Fibroblast of lung (primary cell): ENCODE data around the gene TMEM123. TPM values are rescaled to one million over a fixed set of nuclear protein-coding genes. Genes with fewer than 3 reads are reported as not detected.

Experiments used
- DNase-seq, 2 donors: peaks; one replicate each; pipeline versions ENCODE4 v3.0.0 to v3.0.0-alpha.2; 2010; ENCODE audit warnings: low read depth in 2 of 2
- H2AFZ ChIP-seq: 2 replicates; pipeline ENCODE4 v1.5.1; 2012; ENCODE audit warnings: low read length, control low read depth, inconsistent platforms
- H3K27ac ChIP-seq: 2 replicates; pipeline ENCODE4 v1.5.1; 2011; ENCODE audit warnings: low read length, control low read depth; ENCODE audit not compliant: insufficient read depth
- H3K27me3 ChIP-seq: 2 replicates; pipeline ENCODE4 v1.5.1; 2011; ENCODE audit warnings: mild to moderate bottlenecking, low read length; ENCODE audit not compliant: control insufficient read depth, insufficient read depth
- H3K36me3 ChIP-seq: 2 replicates; pipeline ENCODE4 v1.5.1; 2011; ENCODE audit warnings: low read length; ENCODE audit not compliant: control insufficient read depth, insufficient read depth
- H3K4me1 ChIP-seq: 2 replicates; pipeline ENCODE4 v1.5.1; 2011; ENCODE audit warnings: low read length; ENCODE audit not compliant: control insufficient read depth, insufficient read depth; ENCODE audit errors: extremely low read depth
- H3K4me2 ChIP-seq: 2 replicates; pipeline ENCODE4 v1.5.1; 2011; ENCODE audit warnings: low read length, control low read depth; ENCODE audit not compliant: insufficient read depth; ENCODE audit errors: extremely low read depth
- H3K4me3 ChIP-seq, 4 experiments: fragments of 200-600 bp in 1 of 4; sonication (generic) in 1 of 4; replicated peaks in 1 of 4; 2 replicates each; pipeline ENCODE4 v1.5.1; 2011 to 2016; ENCODE audit warnings: low read length in 4 of 4, low read depth in 3 of 4, mild to moderate bottlenecking in 3 of 4, control low read depth in 2 of 4, inconsistent platforms in 1 of 4, mixed read lengths in 1 of 4; ENCODE audit not compliant: insufficient read depth in 1 of 4; ENCODE audit errors: control extremely low read depth in 1 of 4
- H3K79me2 ChIP-seq: 2 replicates; pipeline ENCODE4 v1.5.1; 2012; ENCODE audit warnings: mild to moderate bottlenecking, low read length, inconsistent platforms; ENCODE audit not compliant: control insufficient read depth, insufficient read depth
- H3K9ac ChIP-seq: 2 replicates; pipeline ENCODE4 v1.5.1; 2011; ENCODE audit warnings: mild to moderate bottlenecking, low read length, control low read depth; ENCODE audit not compliant: insufficient read depth
- H3K9me3 ChIP-seq: 2 replicates; pipeline ENCODE4 v1.5.1; 2012; ENCODE audit warnings: low read depth, low read length; ENCODE audit not compliant: control insufficient read depth, insufficient read depth
- H4K20me1 ChIP-seq: 2 replicates; pipeline ENCODE4 v1.5.1; 2011; ENCODE audit warnings: low read length; ENCODE audit not compliant: control insufficient read depth, insufficient read depth; ENCODE audit errors: extremely low read depth
- CTCF ChIP-seq, 2 donors: IDR thresholded peaks in 1 of 2; conservative IDR thresholded peaks in 1 of 2; 1 replicate in 1 of 2; 2 replicates in 1 of 2; pipeline ENCODE4 v1.5.1; 2011 to 2012; ENCODE audit warnings: low read length in 2 of 2, control low read depth in 1 of 2, inconsistent platforms in 1 of 2, low read depth in 1 of 2, mild to moderate bottlenecking in 1 of 2
- EZH2 ChIP-seq: IDR thresholded peaks from 2 replicates; pipeline ENCODE4 v1.5.1; 2012; ENCODE audit warnings: low read length, control low read depth, mild to moderate bottlenecking; ENCODE audit errors: missing control alignments
- polyA plus RNA-seq, 2 donors: library from polyadenylated mRNA; depleted of rRNA in 1 of 2; stranded (reverse) in 1 of 2; unstranded in 1 of 2; fragments of >200 nt; gene quantifications; 2 replicates each; pipeline ENCODE4 v1.2.1, GENCODE V29; 2011 to 2012; ENCODE audit warnings: missing spikeins in 1 of 2
- total RNA-seq: library from RNA; depleted of rRNA; stranded (reverse); fragments of >200 nt; gene quantifications from 2 replicates; pipeline ENCODE4 v1.2.1, GENCODE V29; 2014

The TMEM123 gene
- total and polyA plus RNA-seq, 2 donors (not counting 1 experiment from before 2014, with no cell fraction given): 127 to 355 TPM

DNA sequence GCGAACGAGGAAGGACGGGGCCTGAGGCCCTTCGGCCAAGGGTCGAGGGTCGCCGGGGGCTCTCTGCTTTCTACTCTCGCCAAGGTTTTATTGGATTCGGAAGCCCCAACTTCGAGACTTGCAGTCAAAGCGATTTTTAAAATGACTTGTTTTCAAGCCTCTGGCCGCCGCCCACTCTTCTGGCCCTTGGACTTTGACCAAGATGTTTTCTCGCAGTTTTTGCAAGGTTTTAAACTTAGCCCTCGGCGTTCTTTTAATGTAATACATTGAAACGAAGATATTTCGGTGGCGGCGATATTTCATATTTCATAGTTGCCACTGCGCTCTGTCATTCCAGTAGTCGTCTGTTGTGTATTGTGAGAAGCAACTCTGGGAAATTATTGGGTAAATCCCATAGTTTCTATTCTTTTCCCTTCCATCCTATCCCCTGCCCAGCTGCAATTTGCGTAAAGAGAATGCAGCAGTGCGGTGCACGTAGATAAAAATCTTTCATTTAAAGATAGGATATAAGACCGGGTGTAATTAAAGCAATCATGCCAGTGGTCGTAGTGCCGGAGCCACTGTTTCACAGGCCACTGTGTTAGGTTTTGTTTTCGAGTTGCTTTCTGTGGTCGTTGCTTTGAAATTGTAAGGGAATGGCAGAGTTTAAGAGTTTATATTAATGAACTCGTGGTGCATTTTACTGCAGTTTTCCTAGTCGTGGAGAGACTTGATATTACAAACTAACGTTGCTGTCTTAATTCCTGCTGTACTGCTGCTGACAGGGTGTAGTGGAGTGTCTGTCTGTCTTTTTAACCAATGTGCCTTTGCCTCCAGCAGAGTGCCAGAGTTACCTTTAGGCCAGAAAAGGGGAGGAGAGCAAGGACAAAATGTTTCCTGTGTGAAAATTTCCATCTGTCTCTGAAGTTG, 104.8 kb downstream of the TMEM123 start:
- Histone ChIP-seq H4K20me1 (no peaks in the 10 kb centered on the region), H3K4me1 (peaks cover 10% of the 10 kb centered on the region), H3K27me3 (no peaks in the 10 kb centered on the region), H3K36me3 (no peaks in the 10 kb centered on the region), H3K27ac (peak overlapping the region; percentile 99), H3K4me2 (peak overlapping the region; percentile 20), H3K79me2 (peaks cover 48% of the 10 kb centered on the region), H3K9ac (peak overlapping the region; percentile 95), H2AFZ (peak overlapping the region; percentile 18), H3K4me3 (peak overlapping the region; percentile 78 to 98 (median 92)), H3K9me3 (no peaks in the 10 kb centered on the region)
- peak; percentile 39 to 55 for DNase-seq
- no peak for TF ChIP-seq CTCF (conservative IDR thresholded peaks at IDR 0.05 in 1 of 2, IDR thresholded peaks at IDR 0.05 in 1 of 2; ENCODE audit: low read depth in 1 of 2, low read length in 2 of 2)
- TF ChIP-seq EZH2: no peak

- Histone ChIP-seq H4K20me1 (no peaks in the 10 kb centered on the region), H3K36me3 (no peaks in the 10 kb centered on the region), H3K9ac (peak within 1 kb of the TSS; percentile 95), H3K27me3 (no peaks in the 10 kb centered on the region), H3K4me1 (peaks cover 10% of the 10 kb centered on the region), H3K79me2 (peaks cover 45% of the 10 kb centered on the region), H3K4me3 (peak within 1 kb of the TSS; percentile 78 to 98 (median 92)), H3K9me3 (no peaks in the 10 kb centered on the region), H3K27ac (peak within 1 kb of the TSS; percentile 99), H2AFZ (peak within 1 kb of the TSS; percentile 92), H3K4me2 (peak within 1 kb of the TSS; percentile 96)
- peak; percentile 60 to 65 for TF ChIP-seq CTCF (conservative IDR thresholded peaks at IDR 0.05 in 1 of 2, IDR thresholded peaks at IDR 0.05 in 1 of 2; ENCODE audit: low read depth in 1 of 2, low read length in 2 of 2)
- no peak for TF ChIP-seq EZH2
- peak; percentile 85 to 92 for DNase-seq
Measured at GRCh38 chr11:102346748-102347461, 105.7 kb downstream of the TMEM123 start, which contains the start of gene BIRC2. Gene BIRC2 (plus strand): TSS chr11:102347214. CDS start chr11:102349855, 2,641 bp downstream.

DNA sequence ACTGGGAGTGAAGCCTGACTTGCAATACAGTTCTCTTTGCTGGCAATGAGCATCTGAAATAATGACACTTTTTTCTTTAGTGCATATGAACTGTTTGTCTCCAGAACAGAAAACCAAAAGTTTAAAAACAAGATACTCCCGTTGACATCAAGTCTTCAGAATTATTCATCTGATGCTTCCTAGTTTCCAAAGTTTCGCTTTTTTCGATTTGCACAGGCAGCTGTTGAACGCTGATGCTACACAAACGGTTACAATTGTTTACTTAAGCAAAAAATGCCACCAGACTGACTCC, 106.2 kb downstream of the TMEM123 start:
- Histone ChIP-seq H3K27me3 (no peaks in the 10 kb centered on the region), H3K79me2 (peaks cover 40% of the 10 kb centered on the region), H2AFZ (peak overlapping the region; percentile 92), H4K20me1 (no peaks in the 10 kb centered on the region), H3K36me3 (no peaks in the 10 kb centered on the region), H3K4me3 (peak overlapping the region; percentile 78 to 97 (median 88)), H3K9me3 (no peaks in the 10 kb centered on the region), H3K27ac (peak overlapping the region; percentile 99), H3K4me1 (peaks cover 10% of the 10 kb centered on the region), H3K4me2 (peak overlapping the region; percentile 96), H3K9ac (peak overlapping the region; percentile 95)
- no peak for DNase-seq
- TF ChIP-seq EZH2: no peak
- no peak for TF ChIP-seq CTCF (conservative IDR thresholded peaks at IDR 0.05 in 1 of 2, IDR thresholded peaks at IDR 0.05 in 1 of 2; ENCODE audit: low read depth in 1 of 2, low read length in 2 of 2)
